GM23338 (cell line): ENCODE results near the gene NUTM2B.
"Not testable (repeated sequence)": the region's sequence is repeated elsewhere in the genome, so short reads cannot be mapped to it uniquely, and the experiment has no call there.

Source experiments
- EZH2 ChIP-seq: fragments of 200-600 bp; sonication (generic); IDR thresholded peaks from one replicate; pipeline ENCODE4 v1.8.0; 2017; ENCODE audit warnings: antibody characterized with exemption, mild to moderate bottlenecking, low read depth; ENCODE audit not compliant: unreplicated experiment
- POLR2AphosphoS5 ChIP-seq: IDR thresholded peaks from 2 replicates; pipeline ENCODE4 v1.6.1; 2016; ENCODE audit warnings: antibody characterized with exemption, low read depth
- ZNF331 ChIP-seq: fragments of 250-450 bp; sonication (Bioruptor Pico); IDR thresholded peaks from 2 replicates; pipeline ENCODE4 v1.5.0; 2020; ENCODE audit warnings: low read depth, mild to moderate bottlenecking, moderate library complexity
- TF ChIP-seq, protein P1 (sequence below), 2 experiments: fragments of 200-600 bp in 1 of 2; sonication (generic) in 1 of 2; conservative IDR thresholded peaks; 2 replicates each; pipeline versions ENCODE4 v1.5.1 to v1.6.1; 2016 to 2017; ENCODE audit warnings: antibody characterized with exemption in 2 of 2, low read depth in 2 of 2, mild to moderate bottlenecking in 2 of 2, moderate library complexity in 1 of 2

DNA sequence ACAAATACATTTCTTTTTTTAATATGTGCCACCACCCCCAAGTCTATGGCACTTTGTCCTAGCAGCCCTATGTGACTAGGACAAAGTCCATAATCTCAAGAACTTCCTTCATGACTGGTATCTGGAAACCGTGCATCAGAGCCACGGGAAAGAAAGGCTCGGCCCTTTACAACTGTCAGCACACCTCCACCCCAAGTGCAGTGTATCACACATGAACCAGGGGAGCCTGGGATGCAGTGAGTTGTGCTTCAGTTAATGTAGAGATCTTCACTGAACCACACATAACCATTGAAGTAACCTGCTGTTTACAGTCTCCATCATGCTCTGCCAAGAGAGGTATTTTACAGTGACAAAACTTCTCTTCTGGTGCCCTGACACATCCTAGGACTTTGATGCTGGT, 11.9 kb downstream of the NUTM2B start:
- TF ChIP-seq, protein P1, sequence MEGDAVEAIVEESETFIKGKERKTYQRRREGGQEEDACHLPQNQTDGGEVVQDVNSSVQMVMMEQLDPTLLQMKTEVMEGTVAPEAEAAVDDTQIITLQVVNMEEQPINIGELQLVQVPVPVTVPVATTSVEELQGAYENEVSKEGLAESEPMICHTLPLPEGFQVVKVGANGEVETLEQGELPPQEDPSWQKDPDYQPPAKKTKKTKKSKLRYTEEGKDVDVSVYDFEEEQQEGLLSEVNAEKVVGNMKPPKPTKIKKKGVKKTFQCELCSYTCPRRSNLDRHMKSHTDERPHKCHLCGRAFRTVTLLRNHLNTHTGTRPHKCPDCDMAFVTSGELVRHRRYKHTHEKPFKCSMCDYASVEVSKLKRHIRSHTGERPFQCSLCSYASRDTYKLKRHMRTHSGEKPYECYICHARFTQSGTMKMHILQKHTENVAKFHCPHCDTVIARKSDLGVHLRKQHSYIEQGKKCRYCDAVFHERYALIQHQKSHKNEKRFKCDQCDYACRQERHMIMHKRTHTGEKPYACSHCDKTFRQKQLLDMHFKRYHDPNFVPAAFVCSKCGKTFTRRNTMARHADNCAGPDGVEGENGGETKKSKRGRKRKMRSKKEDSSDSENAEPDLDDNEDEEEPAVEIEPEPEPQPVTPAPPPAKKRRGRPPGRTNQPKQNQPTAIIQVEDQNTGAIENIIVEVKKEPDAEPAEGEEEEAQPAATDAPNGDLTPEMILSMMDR (conservative IDR thresholded peaks at IDR 0.05; ENCODE audit: low read depth in 2 of 2): not testable (repeated sequence)
- TF ChIP-seq POLR2AphosphoS5; ZNF331 (CRISPR knock-in tag); EZH2: not testable (repeated sequence)
